HCT116 (cell line): ENCODE results near the gene RUFY1. TPM values are rescaled to one million over a fixed set of nuclear protein-coding genes. Genes with fewer than 3 reads are reported as not detected.

ENCODE experiments used
- ATAC-seq: fragments of 200-7000 bp; cut with Tn5 transposase; 2 replicates; pipeline ENCODE4 v1.9.1; 2020; ENCODE audit warnings: mild to moderate bottlenecking, moderate library complexity
- BruUV-seq: library from RNA; stranded (reverse); fragments of 400-500 nt; replicated peaks from 2 replicates; lab custom pipeline; 2021; lab: Mats Ljungman, UMichigan
- CTCF ChIA-PET: fragments of 300-600 bp; sonication (Branson Sonifier 250); formaldehyde crosslinking; loops from one replicate; lab custom pipeline; 2021; ENCODE audit warnings: antibody characterized with exemption; lab: Charles Lee
- POLR2A ChIA-PET: fragments of 300-600, 350-600 bp; sonication (Branson Sonifier 250); formaldehyde crosslinking; loops from one replicate; lab custom pipeline; 2021; ENCODE audit warnings: antibody characterized with exemption; lab: Charles Lee
- RAD21 ChIA-PET, 2 experiments: fragments of 300-600 bp; sonication (Branson Sonifier 250); formaldehyde crosslinking; loops; one replicate each; lab custom pipeline; 2023; ENCODE audit warnings: low total read pairs in 2 of 2; ENCODE audit not compliant: uncharacterized antibody in 2 of 2, unreplicated experiment in 2 of 2, low non-redundant PET in 1 of 2; lab: Charles Lee
- DNase-seq: peaks from one replicate; pipeline ENCODE4 v3.0.0-alpha.2; 2010; ENCODE audit warnings: low read depth, low spot score
- H2AFZ ChIP-seq: fragments of 200-600 bp; shearing (Covaris generic), sonication (generic); 2 replicates; pipeline ENCODE4 v1.6.1; 2017; ENCODE audit warnings: low read depth, mixed run types, mixed read lengths, antibody characterized with exemption, low read length; ENCODE audit not compliant: poor library complexity, severe bottlenecking
- H3K27ac ChIP-seq: 2 replicates; pipeline ENCODE4 v1.5.1; 2012; ENCODE audit warnings: low read depth, low read length
- H3K27me3 ChIP-seq: fragments of 200-600 bp; sonication (generic); 2 replicates; pipeline ENCODE4 v1.6.1; 2016; ENCODE audit warnings: mixed run types, low read length, mixed read lengths; ENCODE audit not compliant: insufficient read depth
- H3K36me3 ChIP-seq, 2 experiments: fragments of 200-500 bp in 1 of 2; fragments of 200-600 bp in 1 of 2; sonication (Bioruptor generic) in 1 of 2; sonication (generic) in 1 of 2; 2 replicates each; pipeline versions ENCODE4 v1.5.1 to v1.6.1; 2014 to 2016; ENCODE audit warnings: low read length in 2 of 2, inconsistent platforms in 1 of 2, mixed read lengths in 1 of 2, mixed run types in 1 of 2; ENCODE audit not compliant: insufficient read depth in 2 of 2, control insufficient read depth in 1 of 2
- H3K4me1 ChIP-seq, 2 experiments: fragments of 200-600 bp in 1 of 2; sonication (generic) in 1 of 2; 2 replicates each; pipeline versions ENCODE4 v1.5.1 to v1.6.1; 2012 to 2017; ENCODE audit warnings: low read length in 2 of 2, inconsistent platforms in 1 of 2, mild to moderate bottlenecking in 1 of 2, mixed read lengths in 1 of 2, mixed run types in 1 of 2, moderate library complexity in 1 of 2; ENCODE audit not compliant: insufficient read depth in 2 of 2, control insufficient read depth in 1 of 2
- H3K4me2 ChIP-seq: fragments of 200-600 bp; sonication (generic); 2 replicates; pipeline ENCODE4 v1.6.1; 2017; ENCODE audit warnings: mixed run types, low read length, mixed read lengths
- H3K4me3 ChIP-seq, 2 experiments: fragments of 200-600 bp in 1 of 2; sonication (generic) in 1 of 2; replicated peaks in 1 of 2; 2 replicates each; pipeline ENCODE4 v1.5.1; 2011 to 2016; ENCODE audit warnings: low read length in 2 of 2, control low read depth in 1 of 2, low read depth in 1 of 2, mild to moderate bottlenecking in 1 of 2, mixed read lengths in 1 of 2, mixed run types in 1 of 2
- H3K79me2 ChIP-seq: fragments of 200-600 bp; sonication (generic); 2 replicates; pipeline ENCODE4 v1.6.1; 2017; ENCODE audit warnings: mild to moderate bottlenecking, mixed run types, low read length, moderate library complexity, mixed read lengths; ENCODE audit not compliant: insufficient read depth
- H3K9ac ChIP-seq: fragments of 200-600 bp; sonication (generic); 2 replicates; pipeline ENCODE4 v1.6.1; 2016; ENCODE audit warnings: low read length, mixed read lengths
- H3K9me2 ChIP-seq: fragments of 200-600 bp; sonication (generic), shearing (Covaris generic); 2 replicates; pipeline ENCODE4 v1.6.1; 2017; ENCODE audit warnings: mixed run types, mild to moderate bottlenecking, moderate library complexity; ENCODE audit not compliant: insufficient read depth
- H3K9me3 ChIP-seq, 2 experiments: fragments of 200-500 bp in 1 of 2; fragments of 200-600 bp in 1 of 2; sonication (Bioruptor generic) in 1 of 2; sonication (generic) in 1 of 2; 2 replicates each; pipeline ENCODE4 v1.6.1; 2014 to 2017; ENCODE audit warnings: low read length in 2 of 2, mixed read lengths in 2 of 2, inconsistent platforms in 1 of 2, low read depth in 1 of 2, mild to moderate bottlenecking in 1 of 2, mixed run types in 1 of 2, moderate library complexity in 1 of 2; ENCODE audit not compliant: control insufficient read depth in 1 of 2, insufficient read depth in 1 of 2
- H4K20me1 ChIP-seq: fragments of 200-600 bp; sonication (generic), shearing (Covaris generic); 2 replicates; pipeline ENCODE4 v1.6.1; 2017; ENCODE audit warnings: mixed run types, mild to moderate bottlenecking, moderate library complexity; ENCODE audit not compliant: insufficient read depth
- FOSL1 ChIP-seq: IDR thresholded peaks from 2 replicates; pipeline ENCODE4 v1.6.1; 2012; ENCODE audit warnings: low read depth
- SIN3A ChIP-seq: IDR thresholded peaks from 2 replicates; pipeline ENCODE4 v1.6.1; 2012; ENCODE audit warnings: low read depth
- SRF ChIP-seq: IDR thresholded peaks from 2 replicates; pipeline ENCODE4 v1.6.1; 2012; ENCODE audit warnings: low read depth
- ZFX ChIP-seq: fragments of 450-650 bp; IDR thresholded peaks from 2 replicates; pipeline ENCODE4 v1.6.1; 2017
- intact Hi-C: fragments of 100-400 bp; cut with micrococcal nuclease; formaldehyde crosslinking; loops from 2 replicates; pipeline ENCODE4 v1.10.0; 2022
- total RNA-seq: library from RNA; stranded (reverse); gene quantifications from one replicate; pipeline ENCODE4 v1.2.1, GENCODE V29; 2021; ENCODE audit not compliant: unreplicated experiment
- TF ChIP-seq, protein P1 (sequence below): IDR thresholded peaks from 2 replicates; pipeline ENCODE4 v1.6.1; 2012; ENCODE audit warnings: low read depth
- TF ChIP-seq, protein P2 (sequence below): IDR thresholded peaks from 2 replicates; pipeline ENCODE4 v1.6.1; 2012

Gene RUFY1
- total RNA-seq, 1 experiment from 2014 or later: 32.9 TPM

DNA sequence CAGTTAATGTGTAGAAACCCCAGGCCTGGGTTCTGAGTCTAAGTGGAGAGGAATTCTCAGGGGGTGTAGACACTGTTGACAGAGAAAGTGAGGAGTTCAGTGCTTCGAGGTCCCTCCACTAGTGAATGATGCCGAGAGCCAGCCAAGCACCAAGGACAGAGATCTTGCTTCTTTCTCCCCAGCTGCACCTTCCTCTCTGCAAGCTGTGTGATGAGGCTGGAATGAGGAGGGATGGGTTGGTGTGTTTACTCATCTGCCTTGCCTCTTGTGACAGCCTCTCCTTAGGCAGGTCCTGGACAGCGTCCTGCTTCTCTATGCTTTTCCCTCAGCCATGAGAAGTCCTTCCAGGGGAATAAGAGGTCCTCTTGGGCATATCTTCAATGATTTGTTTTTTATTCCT, 37.8 kb downstream of the RUFY1 start:
- Histone ChIP-seq H3K79me2 (no peaks in the 10 kb centered on the region), H4K20me1 (no peaks in the 10 kb centered on the region), H2AFZ (no peak overlapping the region), H3K9me3 (no peaks in the 10 kb centered on the region), H3K27ac (no peak overlapping the region), H3K9ac (no peak overlapping the region), H3K4me1 (no peaks in the 10 kb centered on the region), H3K4me2 (no peak overlapping the region), H3K27me3 (no peaks in the 10 kb centered on the region), H3K36me3 (peaks cover 18 to 24% of the 10 kb centered on the region in 2 experiments; a peak in 3 of 4 replicates), H3K9me2 (no peaks in the 10 kb centered on the region), H3K4me3 (no peak overlapping the region)
- no peak for ATAC-seq
- TF ChIP-seq, protein P1, sequence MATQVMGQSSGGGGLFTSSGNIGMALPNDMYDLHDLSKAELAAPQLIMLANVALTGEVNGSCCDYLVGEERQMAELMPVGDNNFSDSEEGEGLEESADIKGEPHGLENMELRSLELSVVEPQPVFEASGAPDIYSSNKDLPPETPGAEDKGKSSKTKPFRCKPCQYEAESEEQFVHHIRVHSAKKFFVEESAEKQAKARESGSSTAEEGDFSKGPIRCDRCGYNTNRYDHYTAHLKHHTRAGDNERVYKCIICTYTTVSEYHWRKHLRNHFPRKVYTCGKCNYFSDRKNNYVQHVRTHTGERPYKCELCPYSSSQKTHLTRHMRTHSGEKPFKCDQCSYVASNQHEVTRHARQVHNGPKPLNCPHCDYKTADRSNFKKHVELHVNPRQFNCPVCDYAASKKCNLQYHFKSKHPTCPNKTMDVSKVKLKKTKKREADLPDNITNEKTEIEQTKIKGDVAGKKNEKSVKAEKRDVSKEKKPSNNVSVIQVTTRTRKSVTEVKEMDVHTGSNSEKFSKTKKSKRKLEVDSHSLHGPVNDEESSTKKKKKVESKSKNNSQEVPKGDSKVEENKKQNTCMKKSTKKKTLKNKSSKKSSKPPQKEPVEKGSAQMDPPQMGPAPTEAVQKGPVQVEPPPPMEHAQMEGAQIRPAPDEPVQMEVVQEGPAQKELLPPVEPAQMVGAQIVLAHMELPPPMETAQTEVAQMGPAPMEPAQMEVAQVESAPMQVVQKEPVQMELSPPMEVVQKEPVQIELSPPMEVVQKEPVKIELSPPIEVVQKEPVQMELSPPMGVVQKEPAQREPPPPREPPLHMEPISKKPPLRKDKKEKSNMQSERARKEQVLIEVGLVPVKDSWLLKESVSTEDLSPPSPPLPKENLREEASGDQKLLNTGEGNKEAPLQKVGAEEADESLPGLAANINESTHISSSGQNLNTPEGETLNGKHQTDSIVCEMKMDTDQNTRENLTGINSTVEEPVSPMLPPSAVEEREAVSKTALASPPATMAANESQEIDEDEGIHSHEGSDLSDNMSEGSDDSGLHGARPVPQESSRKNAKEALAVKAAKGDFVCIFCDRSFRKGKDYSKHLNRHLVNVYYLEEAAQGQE: 0 out of 2 replicates have a peak, but pooled peaks have one; percentile 2
- TF ChIP-seq SRF: no peak
- ChIA-PET RAD21 (no interaction called here), CTCF (no interaction called here), POLR2A (interaction anchor here (0.6 kb wide), 1 partner anchor 28 kb away, joined by 3 read pairs; no protein-coding TSS in a partner anchor)
- DNase-seq: no peak
- intact Hi-C loops: no loop called here
- BruUV-seq: no TSS peak

DNA sequence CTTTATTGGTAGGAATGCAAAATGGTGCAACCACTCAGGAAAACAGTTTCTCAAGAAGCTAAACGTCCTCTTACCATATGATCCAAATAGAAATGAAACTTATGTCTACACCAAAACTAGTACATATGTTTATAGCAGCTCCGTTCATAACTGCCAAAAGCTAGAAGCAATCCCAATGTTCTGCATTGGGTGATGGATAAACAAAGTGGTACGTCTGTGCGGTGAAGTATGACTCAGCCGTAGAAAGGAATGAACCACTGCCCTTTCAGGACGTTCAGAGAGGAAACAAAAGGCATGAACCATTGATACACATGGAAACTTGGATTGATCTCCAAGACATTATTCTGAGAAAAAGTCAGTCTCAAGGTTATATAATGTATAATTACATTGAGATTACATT, 45.6 kb downstream of the RUFY1 start:
- no peaks in the 10 kb centered on the region for H3K9me3 ChIP-seq
- no TSS peak for BruUV-seq
- H3K4me1 ChIP-seq: no peaks in the 10 kb centered on the region
- ChIA-PET POLR2A (interaction anchor here (0.5 kb wide), 1 partner anchor 35 kb away, joined by 4 read pairs; no protein-coding TSS in a partner anchor), CTCF (interaction anchor here (0.7 kb wide), 1 partner anchor 72 kb away, joined by 3 read pairs; no protein-coding TSS in a partner anchor), RAD21 (no interaction called here)
- DNase-seq (no peak), ATAC-seq (no peak)
- no peaks in the 10 kb centered on the region for H3K9me2 ChIP-seq
- no peaks in the 10 kb centered on the region for H3K79me2 ChIP-seq
- no peaks in the 10 kb centered on the region for H4K20me1 ChIP-seq
- H3K4me2 ChIP-seq: no peak overlapping the region
- no peak overlapping the region for H3K9ac ChIP-seq
- H2AFZ ChIP-seq: no peak overlapping the region
- H3K27ac ChIP-seq: no peak overlapping the region
- H3K27me3 ChIP-seq: no peaks in the 10 kb centered on the region
- TF ChIP-seq SIN3A (no peak), ZFX (no peak), FOSL1 (no peak)
- TF ChIP-seq, protein P2, sequence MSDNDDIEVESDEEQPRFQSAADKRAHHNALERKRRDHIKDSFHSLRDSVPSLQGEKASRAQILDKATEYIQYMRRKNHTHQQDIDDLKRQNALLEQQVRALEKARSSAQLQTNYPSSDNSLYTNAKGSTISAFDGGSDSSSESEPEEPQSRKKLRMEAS: no peak
- peaks cover 36 to 45% of the 10 kb centered on the region in 2 experiments for H3K36me3 ChIP-seq
- intact Hi-C loops: no loop called here
- no peak overlapping the region for H3K4me3 ChIP-seq
